GM23338 (cell line): Measurements from ENCODE around the gene CXCL9. TPM values are rescaled to one million over a fixed set of nuclear protein-coding genes. Genes with fewer than 3 reads are reported as not detected.

ENCODE experiments used
- ATAC-seq: fragments of 200-7000 bp; cut with Tn5 transposase; 3 replicates; pipeline ENCODE4 v1.9.1; 2020
- DNase-seq: peaks from one replicate; pipeline ENCODE4 v3.0.0-alpha.2; 2015; ENCODE audit warnings: low spot score
- H2AFZ ChIP-seq: fragments of 200-600 bp; sonication (generic); 2 replicates; pipeline ENCODE4 v1.8.0; 2016; ENCODE audit warnings: antibody characterized with exemption, mild to moderate bottlenecking, moderate library complexity
- H3F3A ChIP-seq: fragments of 200-600 bp; sonication (generic); replicated peaks from 2 replicates; pipeline ENCODE4 v1.8.0; 2017; ENCODE audit warnings: antibody characterized with exemption, mixed run types, low read depth
- H3K27ac ChIP-seq: fragments of 200-600 bp; sonication (generic); 2 replicates; pipeline ENCODE4 v1.6.1; 2016; ENCODE audit warnings: low read depth
- H3K27me3 ChIP-seq: fragments of 200-600 bp; sonication (generic); 2 replicates; pipeline ENCODE4 v1.8.0; 2016; ENCODE audit warnings: mild to moderate bottlenecking, mixed run types, moderate library complexity; ENCODE audit not compliant: insufficient read depth
- H3K36me3 ChIP-seq: fragments of 200-600 bp; sonication (generic); 2 replicates; pipeline ENCODE4 v1.8.0; 2016; ENCODE audit warnings: mild to moderate bottlenecking; ENCODE audit not compliant: insufficient read depth
- H3K4me1 ChIP-seq: fragments of 200-600 bp; sonication (generic); 2 replicates; pipeline ENCODE4 v1.8.0; 2016; ENCODE audit warnings: mild to moderate bottlenecking, moderate library complexity; ENCODE audit not compliant: insufficient read depth
- H3K4me2 ChIP-seq: fragments of 200-600 bp; sonication (generic); 2 replicates; pipeline ENCODE4 v1.7.1; 2017; ENCODE audit warnings: mixed run types
- H3K4me3 ChIP-seq: fragments of 200-600 bp; sonication (generic); 2 replicates; pipeline ENCODE4 v1.6.1; 2016; ENCODE audit warnings: mixed run types
- H3K79me2 ChIP-seq: fragments of 200-600 bp; sonication (generic); replicated peaks from 2 replicates; pipeline ENCODE4 v1.8.0; 2017; ENCODE audit warnings: mild to moderate bottlenecking; ENCODE audit not compliant: insufficient read depth
- H3K9me2 ChIP-seq: fragments of 200-600 bp; sonication (generic); 2 replicates; pipeline ENCODE4 v1.8.0; 2017; ENCODE audit not compliant: insufficient read depth
- H4K20me1 ChIP-seq: fragments of 200-600 bp; sonication (generic); replicated peaks from 2 replicates; pipeline ENCODE4 v1.8.0; 2017; ENCODE audit warnings: mild to moderate bottlenecking; ENCODE audit not compliant: insufficient read depth
- H3K27ac Mint-ChIP-seq: 2 replicates; pipeline ENCODE4 v1.8.0; 2020; ENCODE audit warnings: inconsistent platforms, mild to moderate bottlenecking, moderate library complexity, mixed read lengths
- H3K27me3 Mint-ChIP-seq: 3 replicates; pipeline ENCODE4 v1.8.0; 2022; ENCODE audit warnings: low read depth, mild to moderate bottlenecking, moderate library complexity, mixed read lengths, inconsistent platforms; ENCODE audit not compliant: insufficient read depth, poor library complexity
- H3K36me3 Mint-ChIP-seq: 3 replicates; pipeline ENCODE4 v1.8.0; 2021; ENCODE audit warnings: low read depth, mild to moderate bottlenecking, inconsistent platforms, moderate library complexity, mixed read lengths
- H3K4me1 Mint-ChIP-seq: 3 replicates; pipeline ENCODE4 v1.8.0; 2020; ENCODE audit warnings: mild to moderate bottlenecking, inconsistent platforms, mixed read lengths
- H3K4me3 Mint-ChIP-seq: 3 replicates; pipeline ENCODE4 v1.8.0; 2021; ENCODE audit warnings: moderate library complexity, mild to moderate bottlenecking, inconsistent platforms, mixed read lengths
- H3K9me3 Mint-ChIP-seq: 3 replicates; pipeline ENCODE4 v1.8.0; 2020; ENCODE audit warnings: moderate library complexity, mild to moderate bottlenecking, inconsistent platforms, mixed read lengths
- CREB1 ChIP-seq: fragments of 250-450 bp; sonication (Bioruptor Pico); IDR thresholded peaks from 2 replicates; pipeline ENCODE4 v1.5.0; 2020; ENCODE audit warnings: low read depth, mild to moderate bottlenecking, moderate library complexity
- CTCF ChIP-seq, 2 experiments: fragments of 200-600 bp in 1 of 2; sonication (generic) in 1 of 2; conservative IDR thresholded peaks; 2 replicates each; pipeline versions ENCODE4 v1.5.1 to v1.6.1; 2016 to 2017; ENCODE audit warnings: antibody characterized with exemption in 2 of 2, low read depth in 2 of 2, mild to moderate bottlenecking in 2 of 2, moderate library complexity in 1 of 2
- ETS1 ChIP-seq: IDR thresholded peaks from 2 replicates; pipeline ENCODE4 v1.6.1; 2016; ENCODE audit warnings: antibody characterized with exemption
- EZH2 ChIP-seq: fragments of 200-600 bp; sonication (generic); IDR thresholded peaks from one replicate; pipeline ENCODE4 v1.8.0; 2017; ENCODE audit warnings: antibody characterized with exemption, mild to moderate bottlenecking, low read depth; ENCODE audit not compliant: unreplicated experiment
- EZH2phosphoT487 ChIP-seq: fragments of 200-600 bp; sonication (generic); IDR thresholded peaks from one replicate; pipeline ENCODE4 v1.8.1; 2018; ENCODE audit warnings: antibody characterized with exemption; ENCODE audit not compliant: unreplicated experiment
- JUNB ChIP-seq: IDR thresholded peaks from one replicate; pipeline ENCODE4 v1.6.1; 2016; ENCODE audit warnings: antibody characterized with exemption; ENCODE audit not compliant: unreplicated experiment
- NANOG ChIP-seq: IDR thresholded peaks from 2 replicates; pipeline ENCODE4 v1.6.1; 2016; ENCODE audit warnings: antibody characterized with exemption, borderline replicate concordance
- POLR2AphosphoS5 ChIP-seq: IDR thresholded peaks from 2 replicates; pipeline ENCODE4 v1.6.1; 2016; ENCODE audit warnings: antibody characterized with exemption, low read depth
- STAT1 ChIP-seq: IDR thresholded peaks from one replicate; pipeline ENCODE4 v1.6.1; 2016; ENCODE audit warnings: antibody characterized with exemption; ENCODE audit not compliant: unreplicated experiment
- ZNF331 ChIP-seq: fragments of 250-450 bp; sonication (Bioruptor Pico); IDR thresholded peaks from 2 replicates; pipeline ENCODE4 v1.5.0; 2020; ENCODE audit warnings: low read depth, mild to moderate bottlenecking, moderate library complexity
- polyA plus RNA-seq: library from polyadenylated mRNA; unstranded; fragments of >200 nt; fragmentation: Nextera tagmentation; extraction: Ambion mirVana; gene quantifications from 2 replicates; pipeline ENCODE4 v1.2.1, GENCODE V29; 2016
- total RNA-seq: library from RNA; depleted of rRNA; stranded (reverse); fragments of >200 nt; shearing (Covaris generic); gene quantifications from 2 replicates; pipeline ENCODE4 v1.2.3, GENCODE V29; 2014
- TF ChIP-seq, protein P1 (sequence below): IDR thresholded peaks from one replicate; pipeline ENCODE4 v1.6.1; 2018; ENCODE audit warnings: antibody characterized with exemption; ENCODE audit not compliant: unreplicated experiment
- TF ChIP-seq, protein P2 (sequence below): fragments of 250-450 bp; sonication (Bioruptor Pico); IDR thresholded peaks from 2 replicates; pipeline ENCODE4 v1.5.0; 2020; ENCODE audit warnings: mild to moderate bottlenecking, moderate library complexity

The CXCL9 gene
- total and polyA plus RNA-seq, 2 experiments from 2014 or later: not detected

DNA sequence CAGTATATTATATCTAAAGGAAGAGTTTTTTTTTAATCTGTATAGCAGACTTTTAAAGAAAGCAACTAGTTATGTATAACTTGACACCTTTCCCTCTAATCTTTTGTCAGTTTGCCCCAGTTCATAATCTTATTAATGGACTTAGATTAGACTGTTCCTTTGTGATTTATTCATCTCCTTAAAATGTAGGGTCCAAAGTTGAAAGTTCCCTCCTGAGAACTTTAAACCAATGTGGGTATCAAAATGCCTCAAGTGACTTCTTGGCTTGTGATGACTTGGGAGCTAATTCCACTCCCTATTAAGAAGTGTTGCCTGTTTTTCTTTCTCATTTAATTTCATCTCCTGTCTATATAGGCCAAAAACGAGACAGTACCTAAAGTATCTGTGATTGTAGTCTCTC, 10.2 kb downstream of the CXCL9 start:
- H3K27ac Mint-ChIP-seq: no peak overlapping the region
- ATAC-seq: no peak
- H3K27me3 Mint-ChIP-seq: peaks cover 4% of the 10 kb centered on the region
- no peaks in the 10 kb centered on the region for H3K36me3 ChIP-seq
- no peaks in the 10 kb centered on the region for H3F3A ChIP-seq
- DNase-seq: no peak
- no peak overlapping the region for H3K4me3 ChIP-seq
- no peak overlapping the region for H3K4me2 ChIP-seq
- no peak for TF ChIP-seq CTCF (conservative IDR thresholded peaks at IDR 0.05; ENCODE audit: low read depth in 2 of 2)
- TF ChIP-seq EZH2phosphoT487: no peak
- no peak for TF ChIP-seq POLR2AphosphoS5
- TF ChIP-seq, protein P1, sequence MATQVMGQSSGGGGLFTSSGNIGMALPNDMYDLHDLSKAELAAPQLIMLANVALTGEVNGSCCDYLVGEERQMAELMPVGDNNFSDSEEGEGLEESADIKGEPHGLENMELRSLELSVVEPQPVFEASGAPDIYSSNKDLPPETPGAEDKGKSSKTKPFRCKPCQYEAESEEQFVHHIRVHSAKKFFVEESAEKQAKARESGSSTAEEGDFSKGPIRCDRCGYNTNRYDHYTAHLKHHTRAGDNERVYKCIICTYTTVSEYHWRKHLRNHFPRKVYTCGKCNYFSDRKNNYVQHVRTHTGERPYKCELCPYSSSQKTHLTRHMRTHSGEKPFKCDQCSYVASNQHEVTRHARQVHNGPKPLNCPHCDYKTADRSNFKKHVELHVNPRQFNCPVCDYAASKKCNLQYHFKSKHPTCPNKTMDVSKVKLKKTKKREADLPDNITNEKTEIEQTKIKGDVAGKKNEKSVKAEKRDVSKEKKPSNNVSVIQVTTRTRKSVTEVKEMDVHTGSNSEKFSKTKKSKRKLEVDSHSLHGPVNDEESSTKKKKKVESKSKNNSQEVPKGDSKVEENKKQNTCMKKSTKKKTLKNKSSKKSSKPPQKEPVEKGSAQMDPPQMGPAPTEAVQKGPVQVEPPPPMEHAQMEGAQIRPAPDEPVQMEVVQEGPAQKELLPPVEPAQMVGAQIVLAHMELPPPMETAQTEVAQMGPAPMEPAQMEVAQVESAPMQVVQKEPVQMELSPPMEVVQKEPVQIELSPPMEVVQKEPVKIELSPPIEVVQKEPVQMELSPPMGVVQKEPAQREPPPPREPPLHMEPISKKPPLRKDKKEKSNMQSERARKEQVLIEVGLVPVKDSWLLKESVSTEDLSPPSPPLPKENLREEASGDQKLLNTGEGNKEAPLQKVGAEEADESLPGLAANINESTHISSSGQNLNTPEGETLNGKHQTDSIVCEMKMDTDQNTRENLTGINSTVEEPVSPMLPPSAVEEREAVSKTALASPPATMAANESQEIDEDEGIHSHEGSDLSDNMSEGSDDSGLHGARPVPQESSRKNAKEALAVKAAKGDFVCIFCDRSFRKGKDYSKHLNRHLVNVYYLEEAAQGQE: no peak
- TF ChIP-seq STAT1: no peak
- TF ChIP-seq ETS1: no peak
- no peak for TF ChIP-seq CREB1 (CRISPR knock-in tag)
- TF ChIP-seq EZH2: no peak
- TF ChIP-seq JUNB: no peak
- TF ChIP-seq, protein P2, sequence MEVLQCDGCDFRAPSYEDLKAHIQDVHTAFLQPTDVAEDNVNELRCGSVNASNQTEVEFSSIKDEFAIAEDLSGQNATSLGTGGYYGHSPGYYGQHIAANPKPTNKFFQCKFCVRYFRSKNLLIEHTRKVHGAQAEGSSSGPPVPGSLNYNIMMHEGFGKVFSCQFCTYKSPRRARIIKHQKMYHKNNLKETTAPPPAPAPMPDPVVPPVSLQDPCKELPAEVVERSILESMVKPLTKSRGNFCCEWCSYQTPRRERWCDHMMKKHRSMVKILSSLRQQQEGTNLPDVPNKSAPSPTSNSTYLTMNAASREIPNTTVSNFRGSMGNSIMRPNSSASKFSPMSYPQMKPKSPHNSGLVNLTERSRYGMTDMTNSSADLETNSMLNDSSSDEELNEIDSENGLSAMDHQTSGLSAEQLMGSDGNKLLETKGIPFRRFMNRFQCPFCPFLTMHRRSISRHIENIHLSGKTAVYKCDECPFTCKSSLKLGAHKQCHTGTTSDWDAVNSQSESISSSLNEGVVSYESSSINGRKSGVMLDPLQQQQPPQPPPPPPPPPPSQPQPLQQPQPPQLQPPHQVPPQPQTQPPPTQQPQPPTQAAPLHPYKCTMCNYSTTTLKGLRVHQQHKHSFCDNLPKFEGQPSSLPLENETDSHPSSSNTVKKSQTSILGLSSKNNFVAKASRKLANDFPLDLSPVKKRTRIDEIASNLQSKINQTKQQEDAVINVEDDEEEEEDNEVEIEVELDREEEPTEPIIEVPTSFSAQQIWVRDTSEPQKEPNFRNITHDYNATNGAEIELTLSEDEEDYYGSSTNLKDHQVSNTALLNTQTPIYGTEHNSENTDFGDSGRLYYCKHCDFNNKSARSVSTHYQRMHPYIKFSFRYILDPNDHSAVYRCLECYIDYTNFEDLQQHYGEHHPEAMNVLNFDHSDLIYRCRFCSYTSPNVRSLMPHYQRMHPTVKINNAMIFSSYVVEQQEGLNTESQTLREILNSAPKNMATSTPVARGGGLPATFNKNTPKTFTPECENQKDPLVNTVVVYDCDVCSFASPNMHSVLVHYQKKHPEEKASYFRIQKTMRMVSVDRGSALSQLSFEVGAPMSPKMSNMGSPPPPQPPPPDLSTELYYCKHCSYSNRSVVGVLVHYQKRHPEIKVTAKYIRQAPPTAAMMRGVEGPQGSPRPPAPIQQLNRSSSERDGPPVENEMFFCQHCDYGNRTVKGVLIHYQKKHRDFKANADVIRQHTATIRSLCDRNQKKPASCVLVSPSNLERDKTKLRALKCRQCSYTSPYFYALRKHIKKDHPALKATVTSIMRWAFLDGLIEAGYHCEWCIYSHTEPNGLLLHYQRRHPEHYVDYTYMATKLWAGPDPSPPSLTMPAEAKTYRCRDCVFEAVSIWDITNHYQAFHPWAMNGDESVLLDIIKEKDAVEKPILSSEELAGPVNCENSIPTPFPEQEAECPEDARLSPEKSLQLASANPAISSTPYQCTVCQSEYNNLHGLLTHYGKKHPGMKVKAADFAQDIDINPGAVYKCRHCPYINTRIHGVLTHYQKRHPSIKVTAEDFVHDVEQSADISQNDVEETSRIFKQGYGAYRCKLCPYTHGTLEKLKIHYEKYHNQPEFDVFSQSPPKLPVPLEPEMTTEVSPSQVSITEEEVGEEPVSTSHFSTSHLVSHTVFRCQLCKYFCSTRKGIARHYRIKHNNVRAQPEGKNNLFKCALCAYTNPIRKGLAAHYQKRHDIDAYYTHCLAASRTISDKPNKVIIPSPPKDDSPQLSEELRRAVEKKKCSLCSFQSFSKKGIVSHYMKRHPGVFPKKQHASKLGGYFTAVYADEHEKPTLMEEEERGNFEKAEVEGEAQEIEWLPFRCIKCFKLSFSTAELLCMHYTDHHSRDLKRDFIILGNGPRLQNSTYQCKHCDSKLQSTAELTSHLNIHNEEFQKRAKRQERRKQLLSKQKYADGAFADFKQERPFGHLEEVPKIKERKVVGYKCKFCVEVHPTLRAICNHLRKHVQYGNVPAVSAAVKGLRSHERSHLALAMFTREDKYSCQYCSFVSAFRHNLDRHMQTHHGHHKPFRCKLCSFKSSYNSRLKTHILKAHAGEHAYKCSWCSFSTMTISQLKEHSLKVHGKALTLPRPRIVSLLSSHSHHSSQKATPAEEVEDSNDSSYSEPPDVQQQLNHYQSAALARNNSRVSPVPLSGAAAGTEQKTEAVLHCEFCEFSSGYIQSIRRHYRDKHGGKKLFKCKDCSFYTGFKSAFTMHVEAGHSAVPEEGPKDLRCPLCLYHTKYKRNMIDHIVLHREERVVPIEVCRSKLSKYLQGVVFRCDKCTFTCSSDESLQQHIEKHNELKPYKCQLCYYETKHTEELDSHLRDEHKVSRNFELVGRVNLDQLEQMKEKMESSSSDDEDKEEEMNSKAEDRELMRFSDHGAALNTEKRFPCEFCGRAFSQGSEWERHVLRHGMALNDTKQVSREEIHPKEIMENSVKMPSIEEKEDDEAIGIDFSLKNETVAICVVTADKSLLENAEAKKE: no peak
- no peak for TF ChIP-seq NANOG
- no peak for TF ChIP-seq ZNF331 (CRISPR knock-in tag)
- H3K9me3 Mint-ChIP-seq: no peaks in the 10 kb centered on the region
- no peak overlapping the region for H2AFZ ChIP-seq
- H3K36me3 Mint-ChIP-seq: no peaks in the 10 kb centered on the region
- no peaks in the 10 kb centered on the region for H4K20me1 ChIP-seq
- H3K9me2 ChIP-seq: no peaks in the 10 kb centered on the region
- H3K79me2 ChIP-seq: no peaks in the 10 kb centered on the region
- H3K27ac ChIP-seq: no peak overlapping the region
- H3K27me3 ChIP-seq: no peaks in the 10 kb centered on the region; the same call in 1 of the 2 replicates
- no peak overlapping the region for H3K4me3 Mint-ChIP-seq
- H3K4me1 ChIP-seq: no peaks in the 10 kb centered on the region
- H3K4me1 Mint-ChIP-seq: no peaks in the 10 kb centered on the region
